SK-N-SH treated with all-trans-retinoic acid at 6 μM for 48 hours (cell line): Measurements from ENCODE around the gene SKIC2.

Source experiments
- ATAC-seq: fragments of 200-7000 bp; cut with Tn5 transposase; 3 replicates; pipeline ENCODE4 v1.9.1; 2020; ENCODE audit warnings: mild to moderate bottlenecking, moderate library complexity
- ARNTL ChIP-seq: fragments of 450-650 bp; formaldehyde crosslinking; IDR thresholded peaks from 2 replicates; pipeline ENCODE4 v1.5.0; 2020; ENCODE audit warnings: low read depth, mild to moderate bottlenecking, moderate library complexity, borderline replicate concordance
- BACH2 ChIP-seq: fragments of 250-450 bp; sonication (Bioruptor Pico); IDR thresholded peaks from 2 replicates; pipeline ENCODE4 v1.9.0; 2021; ENCODE audit warnings: mild to moderate bottlenecking, borderline replicate concordance
- CSDC2 ChIP-seq: fragments of 250-450 bp; sonication (Bioruptor Pico); IDR thresholded peaks from 2 replicates; pipeline ENCODE4 v1.5.0; 2020; ENCODE audit warnings: mild to moderate bottlenecking, moderate library complexity
- GLIS3 ChIP-seq: fragments of 250-450 bp; sonication (Bioruptor Pico); IDR thresholded peaks from 2 replicates; pipeline ENCODE4 v1.5.0; 2020; ENCODE audit warnings: mild to moderate bottlenecking, moderate library complexity
- ISL1 ChIP-seq: fragments of 250-450 bp; sonication (Bioruptor Pico); IDR thresholded peaks from 2 replicates; pipeline ENCODE4 v2.1.2; 2022; ENCODE audit warnings: mild to moderate bottlenecking, moderate library complexity
- OSR1 ChIP-seq: fragments of 250-450 bp; sonication (Bioruptor Pico); IDR thresholded peaks from 2 replicates; pipeline ENCODE4 v1.8.0; 2022; ENCODE audit warnings: moderate library complexity, mild to moderate bottlenecking, inconsistent platforms
- PPARA ChIP-seq: fragments of 250-450 bp; sonication (Bioruptor Pico); IDR thresholded peaks from 2 replicates; pipeline ENCODE4 v1.5.0; 2020; ENCODE audit warnings: mild to moderate bottlenecking, borderline replicate concordance
- SNAI2 ChIP-seq: fragments of 250-450 bp; sonication (Bioruptor Pico); IDR thresholded peaks from 2 replicates; pipeline ENCODE4 v1.5.0; 2020; ENCODE audit warnings: mild to moderate bottlenecking, moderate library complexity
- TCF4 ChIP-seq: fragments of 250-450 bp; sonication (Bioruptor Pico); IDR thresholded peaks from 2 replicates; pipeline ENCODE4 v1.8.0; 2021; ENCODE audit warnings: mild to moderate bottlenecking, moderate library complexity, borderline replicate concordance
- TOX ChIP-seq: fragments of 250-450 bp; sonication (Bioruptor Pico); IDR thresholded peaks from 2 replicates; pipeline ENCODE4 v1.8.0; 2021; ENCODE audit warnings: mild to moderate bottlenecking, moderate library complexity, borderline replicate concordance
- ZC3H10 ChIP-seq: fragments of 250-450 bp; sonication (Bioruptor Pico); IDR thresholded peaks from 2 replicates; pipeline ENCODE4 v1.5.1; 2021; ENCODE audit warnings: mild to moderate bottlenecking, moderate library complexity
- ZFP3 ChIP-seq: fragments of 250-450 bp; sonication (Bioruptor Pico); IDR thresholded peaks from 2 replicates; pipeline ENCODE4 v1.5.0; 2020; ENCODE audit warnings: mild to moderate bottlenecking, moderate library complexity
- ZNF565 ChIP-seq: fragments of 450-650 bp; formaldehyde crosslinking; conservative IDR thresholded peaks from 2 replicates; pipeline ENCODE4 v1.5.0; 2020; ENCODE audit warnings: low read depth, mild to moderate bottlenecking, moderate library complexity
- ZNF70 ChIP-seq: fragments of 450-650 bp; formaldehyde crosslinking; IDR thresholded peaks from 2 replicates; pipeline ENCODE4 v1.5.0; 2020; ENCODE audit warnings: mild to moderate bottlenecking, moderate library complexity
- TF ChIP-seq, protein P1 (sequence below): fragments of 250-450 bp; sonication (Bioruptor Pico); IDR thresholded peaks from 2 replicates; pipeline ENCODE4 v1.5.1; 2020; ENCODE audit warnings: low read depth, mild to moderate bottlenecking, moderate library complexity
- TF ChIP-seq, protein P2 (sequence below): fragments of 250-450 bp; sonication (Bioruptor Pico); IDR thresholded peaks from 2 replicates; pipeline ENCODE4 v1.8.0; 2020; ENCODE audit warnings: mild to moderate bottlenecking, moderate library complexity, borderline replicate concordance
- TF ChIP-seq, protein P3 (sequence below): fragments of 250-450 bp; sonication (Bioruptor Pico); IDR thresholded peaks from 2 replicates; pipeline ENCODE4 v1.5.0; 2020; ENCODE audit warnings: mild to moderate bottlenecking, moderate library complexity
- TF ChIP-seq, protein P4 (sequence below): fragments of 250-450 bp; sonication (Bioruptor Pico); IDR thresholded peaks from 2 replicates; pipeline ENCODE4 v1.5.1; 2021; ENCODE audit warnings: mild to moderate bottlenecking, moderate library complexity
- TF ChIP-seq, protein P5 (sequence below): fragments of 250-450 bp; sonication (Bioruptor Pico); IDR thresholded peaks from 2 replicates; pipeline ENCODE4 v1.8.0; 2021; ENCODE audit warnings: low read depth, mild to moderate bottlenecking, moderate library complexity, borderline replicate concordance

The SKIC2 gene

DNA sequence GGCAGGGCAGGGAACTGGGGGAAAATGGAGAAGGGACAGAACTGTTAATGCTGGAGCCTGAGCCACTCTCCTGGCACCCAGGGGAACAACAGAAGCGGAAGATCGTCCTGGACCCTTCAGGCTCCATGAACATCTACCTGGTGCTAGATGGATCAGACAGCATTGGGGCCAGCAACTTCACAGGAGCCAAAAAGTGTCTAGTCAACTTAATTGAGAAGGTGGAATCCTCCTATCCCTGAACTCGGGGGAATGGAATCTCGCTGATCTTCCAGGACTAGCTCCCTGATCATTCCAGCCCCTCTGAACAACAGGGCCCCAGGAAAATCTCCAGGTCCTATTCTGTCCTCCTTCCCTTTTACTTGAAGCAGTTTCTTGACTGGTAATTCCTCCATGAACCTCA is 11.1 kb upstream of the SKIC2 start:
- ATAC-seq: no peak
- TF ChIP-seq ISL1 (CRISPR knock-in tag): no peak
- TF ChIP-seq SNAI2: no peak
- TF ChIP-seq, protein P1, sequence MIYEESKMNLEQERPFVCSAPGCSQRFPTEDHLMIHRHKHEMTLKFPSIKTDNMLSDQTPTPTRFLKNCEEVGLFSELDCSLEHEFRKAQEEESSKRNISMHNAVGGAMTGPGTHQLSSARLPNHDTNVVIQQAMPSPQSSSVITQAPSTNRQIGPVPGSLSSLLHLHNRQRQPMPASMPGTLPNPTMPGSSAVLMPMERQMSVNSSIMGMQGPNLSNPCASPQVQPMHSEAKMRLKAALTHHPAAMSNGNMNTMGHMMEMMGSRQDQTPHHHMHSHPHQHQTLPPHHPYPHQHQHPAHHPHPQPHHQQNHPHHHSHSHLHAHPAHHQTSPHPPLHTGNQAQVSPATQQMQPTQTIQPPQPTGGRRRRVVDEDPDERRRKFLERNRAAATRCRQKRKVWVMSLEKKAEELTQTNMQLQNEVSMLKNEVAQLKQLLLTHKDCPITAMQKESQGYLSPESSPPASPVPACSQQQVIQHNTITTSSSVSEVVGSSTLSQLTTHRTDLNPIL (CRISPR knock-in tag): no peak
- TF ChIP-seq ZNF70 (CRISPR knock-in tag): no peak
- TF ChIP-seq GLIS3 (CRISPR knock-in tag): no peak
- no peak for TF ChIP-seq ARNTL
- TF ChIP-seq, protein P2, sequence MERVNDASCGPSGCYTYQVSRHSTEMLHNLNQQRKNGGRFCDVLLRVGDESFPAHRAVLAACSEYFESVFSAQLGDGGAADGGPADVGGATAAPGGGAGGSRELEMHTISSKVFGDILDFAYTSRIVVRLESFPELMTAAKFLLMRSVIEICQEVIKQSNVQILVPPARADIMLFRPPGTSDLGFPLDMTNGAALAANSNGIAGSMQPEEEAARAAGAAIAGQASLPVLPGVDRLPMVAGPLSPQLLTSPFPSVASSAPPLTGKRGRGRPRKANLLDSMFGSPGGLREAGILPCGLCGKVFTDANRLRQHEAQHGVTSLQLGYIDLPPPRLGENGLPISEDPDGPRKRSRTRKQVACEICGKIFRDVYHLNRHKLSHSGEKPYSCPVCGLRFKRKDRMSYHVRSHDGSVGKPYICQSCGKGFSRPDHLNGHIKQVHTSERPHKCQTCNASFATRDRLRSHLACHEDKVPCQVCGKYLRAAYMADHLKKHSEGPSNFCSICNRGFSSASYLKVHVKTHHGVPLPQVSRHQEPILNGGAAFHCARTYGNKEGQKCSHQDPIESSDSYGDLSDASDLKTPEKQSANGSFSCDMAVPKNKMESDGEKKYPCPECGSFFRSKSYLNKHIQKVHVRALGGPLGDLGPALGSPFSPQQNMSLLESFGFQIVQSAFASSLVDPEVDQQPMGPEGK (CRISPR knock-in tag): no peak

DNA sequence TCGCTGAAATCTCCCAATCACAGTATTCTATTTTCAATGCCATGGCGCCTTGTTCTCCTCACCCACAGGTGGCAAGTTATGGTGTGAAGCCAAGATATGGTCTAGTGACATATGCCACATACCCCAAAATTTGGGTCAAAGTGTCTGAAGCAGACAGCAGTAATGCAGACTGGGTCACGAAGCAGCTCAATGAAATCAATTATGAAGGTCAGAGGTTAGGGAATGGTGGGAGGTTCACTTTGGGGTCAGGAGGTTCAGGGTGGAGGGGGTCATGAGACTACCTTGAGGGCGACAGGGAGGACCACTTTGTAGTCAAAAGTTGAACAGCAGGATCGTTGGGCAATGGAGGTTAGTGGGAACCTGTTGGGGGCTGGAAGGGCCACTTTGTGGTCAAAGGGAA is 10.7 kb upstream of the SKIC2 start:
- TF ChIP-seq ZNF70 (CRISPR knock-in tag) (no peak), TOX (CRISPR knock-in tag) (no peak), ZC3H10 (no peak), PPARA (CRISPR knock-in tag) (no peak)
- TF ChIP-seq, all 23 proteins: peak for 0
- no peak for ATAC-seq

DNA sequence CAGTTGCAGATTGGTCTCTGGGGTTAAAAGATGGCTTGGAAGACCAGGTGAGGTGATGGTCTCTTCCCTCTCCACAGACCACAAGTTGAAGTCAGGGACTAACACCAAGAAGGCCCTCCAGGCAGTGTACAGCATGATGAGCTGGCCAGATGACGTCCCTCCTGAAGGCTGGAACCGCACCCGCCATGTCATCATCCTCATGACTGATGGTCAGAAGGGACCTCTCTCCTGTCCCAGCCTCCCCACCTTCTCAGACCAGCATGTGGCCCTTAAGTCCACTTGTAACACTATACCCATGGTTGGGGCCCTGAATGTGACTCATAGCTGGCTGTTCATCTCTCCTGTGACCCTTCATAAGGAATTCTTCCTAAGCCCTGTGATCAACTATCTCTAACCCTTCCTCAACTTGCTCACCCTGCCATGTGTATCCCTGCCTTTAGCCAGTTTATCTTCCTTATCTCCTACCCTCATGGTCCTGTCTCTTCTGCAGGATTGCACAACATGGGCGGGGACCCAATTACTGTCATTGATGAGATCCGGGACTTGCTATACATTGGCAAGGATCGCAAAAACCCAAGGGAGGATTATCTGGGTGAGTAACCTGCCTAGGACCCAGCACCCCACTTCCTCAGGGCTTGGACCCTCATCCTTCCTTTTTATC is 10.1 kb upstream of the SKIC2 start:
- no peak for ATAC-seq

DNA sequence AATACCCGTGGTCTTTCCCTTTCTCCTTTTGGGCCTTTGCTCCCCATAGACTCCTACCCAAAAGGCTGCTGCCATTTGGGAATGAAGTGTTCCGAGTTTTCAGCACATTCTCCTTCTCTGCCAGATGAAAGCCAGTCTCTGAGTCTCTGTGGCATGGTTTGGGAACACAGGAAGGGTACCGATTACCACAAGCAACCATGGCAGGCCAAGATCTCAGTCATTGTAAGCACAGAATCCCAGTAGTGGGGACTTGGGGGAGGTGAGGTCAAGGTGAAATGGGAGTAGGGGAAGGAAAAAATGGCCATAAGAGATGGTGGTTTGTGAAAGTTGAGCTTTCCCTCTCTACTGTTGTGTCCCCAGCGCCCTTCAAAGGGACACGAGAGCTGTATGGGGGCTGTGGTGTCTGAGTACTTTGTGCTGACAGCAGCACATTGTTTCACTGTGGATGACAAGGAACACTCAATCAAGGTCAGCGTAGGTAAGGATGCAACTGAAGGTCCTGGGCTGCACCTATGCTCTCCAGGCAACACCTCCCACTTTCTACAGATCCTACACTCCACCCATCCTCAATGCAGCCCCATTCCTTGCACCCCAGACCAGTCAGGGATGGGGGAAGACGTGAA is 8.9 kb upstream of the SKIC2 start:
- TF ChIP-seq, protein P3, sequence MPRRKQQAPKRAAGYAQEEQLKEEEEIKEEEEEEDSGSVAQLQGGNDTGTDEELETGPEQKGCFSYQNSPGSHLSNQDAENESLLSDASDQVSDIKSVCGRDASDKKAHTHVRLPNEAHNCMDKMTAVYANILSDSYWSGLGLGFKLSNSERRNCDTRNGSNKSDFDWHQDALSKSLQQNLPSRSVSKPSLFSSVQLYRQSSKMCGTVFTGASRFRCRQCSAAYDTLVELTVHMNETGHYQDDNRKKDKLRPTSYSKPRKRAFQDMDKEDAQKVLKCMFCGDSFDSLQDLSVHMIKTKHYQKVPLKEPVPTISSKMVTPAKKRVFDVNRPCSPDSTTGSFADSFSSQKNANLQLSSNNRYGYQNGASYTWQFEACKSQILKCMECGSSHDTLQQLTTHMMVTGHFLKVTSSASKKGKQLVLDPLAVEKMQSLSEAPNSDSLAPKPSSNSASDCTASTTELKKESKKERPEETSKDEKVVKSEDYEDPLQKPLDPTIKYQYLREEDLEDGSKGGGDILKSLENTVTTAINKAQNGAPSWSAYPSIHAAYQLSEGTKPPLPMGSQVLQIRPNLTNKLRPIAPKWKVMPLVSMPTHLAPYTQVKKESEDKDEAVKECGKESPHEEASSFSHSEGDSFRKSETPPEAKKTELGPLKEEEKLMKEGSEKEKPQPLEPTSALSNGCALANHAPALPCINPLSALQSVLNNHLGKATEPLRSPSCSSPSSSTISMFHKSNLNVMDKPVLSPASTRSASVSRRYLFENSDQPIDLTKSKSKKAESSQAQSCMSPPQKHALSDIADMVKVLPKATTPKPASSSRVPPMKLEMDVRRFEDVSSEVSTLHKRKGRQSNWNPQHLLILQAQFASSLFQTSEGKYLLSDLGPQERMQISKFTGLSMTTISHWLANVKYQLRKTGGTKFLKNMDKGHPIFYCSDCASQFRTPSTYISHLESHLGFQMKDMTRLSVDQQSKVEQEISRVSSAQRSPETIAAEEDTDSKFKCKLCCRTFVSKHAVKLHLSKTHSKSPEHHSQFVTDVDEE (CRISPR knock-in tag): no peak
- TF ChIP-seq, protein P2 (CRISPR knock-in tag): no peak
- TF ChIP-seq CSDC2 (no peak), TOX (CRISPR knock-in tag) (no peak), ARNTL (no peak), ZC3H10 (no peak), ISL1 (CRISPR knock-in tag) (no peak), BACH2 (no peak), ZFP3 (CRISPR knock-in tag) (no peak), SNAI2 (no peak), TCF4 (no peak), ZNF565 (CRISPR knock-in tag) (no peak)
- TF ChIP-seq, protein P4, sequence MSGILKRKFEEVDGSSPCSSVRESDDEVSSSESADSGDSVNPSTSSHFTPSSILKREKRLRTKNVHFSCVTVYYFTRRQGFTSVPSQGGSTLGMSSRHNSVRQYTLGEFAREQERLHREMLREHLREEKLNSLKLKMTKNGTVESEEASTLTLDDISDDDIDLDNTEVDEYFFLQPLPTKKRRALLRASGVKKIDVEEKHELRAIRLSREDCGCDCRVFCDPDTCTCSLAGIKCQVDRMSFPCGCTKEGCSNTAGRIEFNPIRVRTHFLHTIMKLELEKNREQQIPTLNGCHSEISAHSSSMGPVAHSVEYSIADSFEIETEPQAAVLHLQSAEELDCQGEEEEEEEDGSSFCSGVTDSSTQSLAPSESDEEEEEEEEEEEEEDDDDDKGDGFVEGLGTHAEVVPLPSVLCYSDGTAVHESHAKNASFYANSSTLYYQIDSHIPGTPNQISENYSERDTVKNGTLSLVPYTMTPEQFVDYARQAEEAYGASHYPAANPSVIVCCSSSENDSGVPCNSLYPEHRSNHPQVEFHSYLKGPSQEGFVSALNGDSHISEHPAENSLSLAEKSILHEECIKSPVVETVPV (CRISPR knock-in tag): no peak
- TF ChIP-seq, protein P5, sequence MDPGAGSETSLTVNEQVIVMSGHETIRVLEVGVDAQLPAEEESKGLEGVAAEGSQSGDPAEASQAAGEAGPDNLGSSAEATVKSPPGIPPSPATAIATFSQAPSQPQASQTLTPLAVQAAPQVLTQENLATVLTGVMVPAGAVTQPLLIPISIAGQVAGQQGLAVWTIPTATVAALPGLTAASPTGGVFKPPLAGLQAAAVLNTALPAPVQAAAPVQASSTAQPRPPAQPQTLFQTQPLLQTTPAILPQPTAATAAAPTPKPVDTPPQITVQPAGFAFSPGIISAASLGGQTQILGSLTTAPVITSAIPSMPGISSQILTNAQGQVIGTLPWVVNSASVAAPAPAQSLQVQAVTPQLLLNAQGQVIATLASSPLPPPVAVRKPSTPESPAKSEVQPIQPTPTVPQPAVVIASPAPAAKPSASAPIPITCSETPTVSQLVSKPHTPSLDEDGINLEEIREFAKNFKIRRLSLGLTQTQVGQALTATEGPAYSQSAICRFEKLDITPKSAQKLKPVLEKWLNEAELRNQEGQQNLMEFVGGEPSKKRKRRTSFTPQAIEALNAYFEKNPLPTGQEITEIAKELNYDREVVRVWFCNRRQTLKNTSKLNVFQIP: no peak
- ATAC-seq: no peak

More for the DNA sequence above, 10.1 kb upstream of the SKIC2 start:
- TF ChIP-seq SNAI2 (no peak), OSR1 (CRISPR knock-in tag) (no peak), ZNF565 (CRISPR knock-in tag) (no peak)
- TF ChIP-seq, protein P2 (CRISPR knock-in tag): no peak
